ENCODE results near the gene RETN.

The RETN gene

GRCh38 chr19:7668842-7669241, at the start of gene RETN:
Gene RETN, plus strand, starts transcription at chr19:7669049. Its CDS starts 278 bp downstream, at chr19:7669327.
- DNase-seq (ENCODE audit: low read depth in 2 of 2) = no peak

- DNase-seq (ENCODE audit: low read depth in 2 of 2) = no peak
Measured at GRCh38 chr19:7619671-7620441, 49.0 kb upstream of the RETN start.

- no peak for DNase-seq (ENCODE audit: low read depth in 2 of 2)
Measured at GRCh38 chr19:7620442-7621412, 48.1 kb upstream of the RETN start.

- no peak for DNase-seq (ENCODE audit: low read depth in 2 of 2)
Measured at GRCh38 chr19:7622933-7623685, 45.7 kb upstream of the RETN start.

GRCh38 chr19:7623725-7624603, 44.9 kb upstream of the RETN start:
- no peak for DNase-seq (ENCODE audit: low read depth in 2 of 2)

- DNase-seq (ENCODE audit: low read depth in 2 of 2) = no peak
Measured at GRCh38 chr19:7624810-7625209, 44.0 kb upstream of the RETN start.

GRCh38 chr19:7625763-7626372, 43.0 kb upstream of the RETN start:
- no peak for DNase-seq (ENCODE audit: low read depth in 2 of 2)

- no peak for DNase-seq (ENCODE audit: low read depth in 2 of 2)
Measured at GRCh38 chr19:7627166-7627565, 41.7 kb upstream of the RETN start.

- no peak for DNase-seq (ENCODE audit: low read depth in 2 of 2)
Measured at GRCh38 chr19:7628589-7629311, 40.1 kb upstream of the RETN start.

GRCh38 chr19:7629347-7630054, 39.3 kb upstream of the RETN start, which contains the start of the genes PET100 and XAB2:
Gene PET100, plus strand, starts transcription at chr19:7629793. Its CDS starts 41 bp downstream, at chr19:7629834.
Gene XAB2, minus strand, starts transcription at chr19:7629545. Its CDS starts 18 bp downstream, at chr19:7629527.
- DNase-seq (ENCODE audit: low read depth in 2 of 2) = peak; percentile 87 to 92

GRCh38 chr19:7631577-7631976, 37.3 kb upstream of the RETN start:
- no peak for DNase-seq (ENCODE audit: low read depth in 2 of 2)

- no peak for DNase-seq (ENCODE audit: low read depth in 2 of 2)
Measured at GRCh38 chr19:7632340-7633203, 36.3 kb upstream of the RETN start.

GRCh38 chr19:7633698-7634097, 35.2 kb upstream of the RETN start, which contains the start of gene PCP2:
Gene PCP2, minus strand, starts transcription at chr19:7633719. Its CDS starts 262 bp downstream, at chr19:7633457.
- no peak for DNase-seq (ENCODE audit: low read depth in 2 of 2)

GRCh38 chr19:7635670-7636069, 33.2 kb upstream of the RETN start:
- DNase-seq (ENCODE audit: low read depth in 2 of 2) = no peak

- no peak for DNase-seq (ENCODE audit: low read depth in 2 of 2)
Measured at GRCh38 chr19:7636317-7636690, 32.5 kb upstream of the RETN start.

GRCh38 chr19:7636691-7637373, 32.0 kb upstream of the RETN start, which contains the start of gene STXBP2:
Gene STXBP2, plus strand, starts transcription at chr19:7637110. Its CDS starts 40 bp downstream, at chr19:7637150.
- DNase-seq (ENCODE audit: low read depth in 2 of 2) = peak; percentile 88 to 89
